Measurements from ENCODE around the gene SUPT3H.

The SUPT3H gene

DNA sequence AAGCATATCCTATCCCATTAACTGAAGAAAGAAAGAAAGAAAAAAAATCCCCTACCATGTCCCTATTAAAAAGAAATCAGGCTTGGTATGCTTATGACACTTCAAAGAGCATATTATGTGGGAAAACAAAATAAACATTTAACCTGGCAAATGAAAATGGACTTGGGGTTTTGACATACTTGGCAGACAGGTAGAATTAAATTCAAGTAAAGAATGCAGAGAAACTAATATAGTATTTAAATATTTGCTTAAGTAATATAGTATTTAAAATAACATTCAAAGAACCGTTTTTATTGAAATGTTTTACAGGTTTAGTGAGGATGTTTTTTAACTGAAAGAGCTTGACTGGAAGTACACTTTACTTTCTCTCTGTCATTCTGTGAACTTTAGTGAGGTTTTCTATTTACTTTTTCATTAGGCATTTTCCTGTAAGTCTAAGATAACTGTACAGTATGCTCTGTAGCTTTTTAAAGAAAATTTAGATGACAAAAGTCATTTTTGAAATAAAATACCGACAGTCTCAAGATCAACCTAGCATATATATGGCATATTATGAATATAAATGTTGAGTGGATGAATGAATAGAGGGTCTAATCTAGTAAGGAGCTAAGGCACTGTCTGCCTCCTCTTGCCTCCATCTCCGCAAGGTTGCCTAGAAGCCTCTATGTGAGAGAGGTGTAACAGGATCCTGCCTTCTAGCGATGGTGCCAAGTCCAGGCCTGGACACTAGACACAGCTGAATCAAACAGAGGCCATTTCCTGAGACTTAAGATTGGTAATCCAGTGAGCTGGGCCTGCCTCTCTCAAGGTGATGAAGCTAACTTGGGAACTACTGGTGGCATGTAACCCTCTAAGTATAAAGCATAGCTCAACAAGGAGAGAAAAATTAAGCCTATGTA lies 394.0 kb downstream of the SUPT3H start:
- DNase-seq = no peak

DNA sequence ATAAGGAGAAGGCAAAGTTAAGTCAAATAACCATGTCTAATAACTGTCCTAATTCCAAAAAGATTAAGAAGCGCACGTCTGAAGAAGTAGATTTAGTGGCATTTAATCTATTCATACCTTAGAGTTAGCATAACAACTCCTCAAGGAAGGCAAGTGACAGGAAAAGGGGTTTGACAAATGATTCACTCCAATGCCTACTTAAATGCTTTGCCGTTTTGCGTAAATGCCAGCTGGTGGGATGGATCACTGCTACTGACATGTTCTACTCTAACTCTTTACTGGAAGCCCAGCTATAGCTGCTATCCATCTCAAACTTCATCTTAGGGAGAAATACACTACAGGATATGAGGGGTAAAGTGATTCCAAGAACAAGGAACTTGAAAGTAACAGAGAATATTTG lies 396.9 kb downstream of the SUPT3H start:
- DNase-seq = no peak

DNA sequence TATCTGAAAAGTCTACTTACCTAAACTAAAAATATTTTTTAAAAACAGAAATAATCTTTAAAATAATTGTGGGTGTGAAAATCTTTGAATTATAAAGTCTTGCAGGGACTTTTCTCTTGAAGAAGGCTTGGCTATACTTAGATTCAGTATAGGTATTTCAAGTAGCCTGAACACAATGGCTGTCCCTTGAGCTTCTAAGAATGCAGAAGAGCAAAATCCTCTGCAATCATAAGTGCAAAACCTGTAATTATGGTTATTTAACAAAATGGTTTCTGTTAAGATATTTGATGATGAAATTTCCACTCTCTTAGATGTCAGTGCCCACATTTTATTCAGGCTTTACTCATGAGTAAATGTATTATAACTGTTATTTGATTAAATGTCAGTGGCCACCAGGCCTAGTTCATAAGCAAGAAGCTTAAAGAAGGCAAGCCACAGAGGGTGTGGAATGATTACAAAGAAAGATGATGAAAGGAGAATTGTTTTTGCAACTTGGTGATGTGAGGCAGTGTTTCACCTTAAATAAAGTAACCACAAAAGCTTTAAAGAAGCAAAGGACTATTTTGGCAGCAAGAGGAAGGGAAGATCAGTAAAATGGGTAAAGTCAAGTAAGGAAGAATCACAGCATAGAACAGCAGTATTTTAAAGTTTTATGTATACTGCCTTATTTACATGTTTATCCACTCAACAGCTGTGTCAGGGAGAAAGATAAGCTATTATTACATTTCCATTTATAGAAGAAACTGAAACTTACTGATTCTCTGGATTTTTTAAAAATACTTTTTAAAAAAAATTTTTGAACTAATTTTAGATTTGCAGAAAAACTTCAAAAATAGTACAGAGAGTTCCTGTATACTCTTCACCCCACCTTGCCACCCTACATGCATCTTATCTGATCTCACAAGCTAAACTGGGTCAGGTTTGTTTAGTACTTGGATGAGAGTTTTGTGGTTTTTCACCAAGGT lies 400.8 kb downstream of the SUPT3H start:
- DNase-seq = no peak

DNA sequence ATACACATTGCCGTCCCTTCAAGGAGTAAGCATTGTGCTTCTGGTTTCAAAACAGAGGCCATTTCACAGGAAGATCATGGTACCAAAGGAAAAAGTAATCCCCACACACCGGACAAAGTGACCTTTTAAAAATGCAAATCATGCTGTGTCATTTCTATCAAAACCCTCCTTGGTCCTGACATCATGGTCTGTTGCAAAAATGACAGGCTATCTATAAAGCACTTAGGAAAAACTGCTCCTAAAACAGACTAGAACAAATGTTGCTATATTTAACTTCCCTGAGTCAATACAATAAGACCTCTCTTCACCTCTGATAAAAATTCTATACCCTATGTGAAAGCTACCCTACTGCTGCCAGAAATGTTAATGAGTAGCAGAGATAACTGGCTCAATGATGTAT lies 403.2 kb downstream of the SUPT3H start:
- no peak for DNase-seq

DNA sequence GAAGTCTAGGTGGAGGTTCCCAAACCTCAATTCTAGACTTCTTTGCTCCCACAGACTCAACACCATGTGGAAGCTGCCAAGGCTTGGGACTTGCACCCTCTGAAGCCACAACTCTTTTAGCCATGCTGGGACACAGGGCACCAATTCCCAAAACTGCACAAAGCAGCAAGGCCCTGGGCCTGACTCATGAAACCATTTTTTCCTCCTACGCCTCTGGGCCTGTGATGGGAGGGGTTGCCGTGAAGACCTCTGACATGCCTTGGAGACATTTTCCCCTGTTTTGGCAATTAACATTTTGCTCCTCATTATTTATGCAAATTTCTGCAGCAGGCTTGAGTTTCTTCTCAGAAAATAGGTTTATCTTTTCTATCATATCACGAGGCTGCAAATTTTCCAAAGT lies 405.0 kb downstream of the SUPT3H start:
- no peak for DNase-seq

DNA sequence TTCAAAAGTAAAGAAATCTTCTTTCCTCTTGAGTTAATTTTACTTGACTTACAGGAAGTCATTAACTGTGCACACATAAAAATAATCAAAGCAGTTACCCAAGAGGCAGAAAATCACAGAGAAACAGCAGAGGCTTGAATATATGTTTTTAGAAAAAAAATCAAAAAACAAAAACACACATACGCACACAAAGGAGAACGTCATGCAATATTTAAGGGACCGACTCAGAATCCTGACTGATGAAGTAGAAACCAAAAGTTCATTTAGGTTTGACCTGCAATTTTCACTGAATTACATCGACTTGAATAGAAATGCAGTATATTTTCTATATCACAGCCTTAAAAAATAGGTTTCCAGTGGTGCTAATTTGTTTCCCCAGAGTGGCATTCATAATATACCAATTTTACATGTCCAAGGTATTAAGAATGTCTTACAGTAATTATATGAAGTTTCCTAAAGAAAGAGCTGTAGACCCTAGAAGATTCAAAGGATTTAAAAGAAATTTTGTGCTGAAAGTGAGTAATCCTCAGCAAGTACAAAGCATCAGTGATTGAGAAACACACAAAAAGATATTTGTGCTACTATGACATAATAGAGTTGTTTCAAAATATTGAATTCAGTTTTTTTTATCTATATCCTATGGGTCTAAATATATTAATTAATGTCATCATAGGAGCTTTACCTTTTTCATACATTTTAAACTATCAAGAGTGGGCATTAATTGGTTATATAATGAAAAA lies 408.1 kb downstream of the SUPT3H start:
- DNase-seq = no peak

DNA sequence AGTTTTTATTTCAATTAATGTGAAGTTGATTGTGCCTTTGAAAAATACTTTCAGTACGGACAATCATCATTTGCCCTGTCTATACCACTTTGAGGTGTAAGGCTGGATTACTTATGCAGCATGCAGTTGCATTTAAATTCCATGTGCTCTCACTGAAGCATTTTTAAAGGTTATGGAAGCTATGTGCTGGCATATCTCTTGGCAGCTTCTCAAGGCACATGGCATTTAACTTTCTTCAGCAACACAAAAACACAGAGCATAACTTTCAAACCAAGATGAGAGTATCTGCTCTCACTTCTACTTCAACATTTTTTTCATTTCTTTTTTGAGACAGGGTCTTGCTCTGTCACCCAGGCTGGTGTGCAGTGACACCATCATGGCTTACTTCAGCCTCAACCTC lies 410.3 kb downstream of the SUPT3H start:
- no peak for DNase-seq

DNA sequence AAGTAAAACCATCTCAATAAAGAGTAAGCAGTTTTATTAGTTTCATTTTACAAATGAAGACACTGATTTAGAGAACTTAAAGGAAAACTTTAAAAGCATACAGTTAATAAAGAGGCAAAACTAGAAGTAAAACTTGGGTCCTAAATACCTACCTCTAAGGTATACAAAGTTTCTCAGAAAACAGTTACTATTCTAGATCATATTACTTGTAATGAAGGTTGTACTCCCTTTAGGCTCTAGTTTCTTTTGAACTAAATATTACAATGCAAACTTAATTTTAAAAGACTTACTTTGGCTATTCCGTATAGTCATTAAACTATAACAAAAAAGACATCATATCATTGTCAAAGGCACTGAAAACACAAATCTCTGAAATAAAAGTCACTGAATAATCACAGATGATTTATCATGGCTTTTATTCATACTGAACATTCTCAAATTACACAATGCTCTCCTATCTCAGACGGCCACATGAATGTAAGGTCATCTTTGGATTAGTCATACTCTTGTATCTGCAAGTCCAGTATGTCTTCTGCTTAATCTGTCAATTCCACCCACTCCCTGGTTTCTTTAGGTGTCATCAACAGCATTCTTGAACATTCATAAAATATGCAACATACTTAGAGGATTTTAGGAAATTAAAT lies 411.2 kb downstream of the SUPT3H start:
- no peak for DNase-seq

DNA sequence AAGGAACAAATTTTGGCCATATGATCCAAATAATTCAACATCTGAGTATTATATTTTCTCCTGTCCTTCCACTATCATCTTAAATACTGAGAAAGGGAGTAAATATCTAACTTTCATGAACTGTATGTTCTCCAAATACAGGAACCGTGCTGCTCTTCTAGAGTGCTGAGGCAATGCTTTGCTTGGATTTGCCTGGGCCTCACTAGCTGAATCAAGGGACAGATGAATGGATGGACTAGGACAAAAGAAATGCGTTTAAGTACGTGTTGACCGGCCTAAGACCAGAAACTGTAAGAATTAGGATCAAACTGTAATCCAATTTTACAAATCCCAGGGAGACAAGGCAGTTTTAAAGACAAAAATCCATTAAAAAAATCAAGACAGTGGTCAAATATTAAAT lies 412.0 kb downstream of the SUPT3H start:
- no peak for DNase-seq

DNA sequence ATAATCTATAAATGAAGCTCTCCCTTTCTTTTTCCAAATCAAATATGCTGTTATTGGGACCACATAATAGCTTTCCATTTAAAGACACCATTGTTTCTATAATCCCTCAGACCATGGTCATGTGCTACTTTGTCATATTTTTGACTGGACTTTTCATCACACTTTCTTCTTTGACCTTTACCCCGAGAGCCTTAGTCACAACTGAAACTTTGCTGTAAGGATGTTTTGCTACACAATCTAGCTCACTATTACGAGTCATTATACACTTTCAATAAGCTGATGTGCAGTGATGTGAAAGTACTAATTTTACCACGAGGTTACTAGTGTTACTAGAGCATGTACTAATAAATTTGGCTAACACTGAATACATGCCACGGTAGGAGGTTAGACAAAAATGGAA lies 416.8 kb downstream of the SUPT3H start:
- DNase-seq = no peak

DNA sequence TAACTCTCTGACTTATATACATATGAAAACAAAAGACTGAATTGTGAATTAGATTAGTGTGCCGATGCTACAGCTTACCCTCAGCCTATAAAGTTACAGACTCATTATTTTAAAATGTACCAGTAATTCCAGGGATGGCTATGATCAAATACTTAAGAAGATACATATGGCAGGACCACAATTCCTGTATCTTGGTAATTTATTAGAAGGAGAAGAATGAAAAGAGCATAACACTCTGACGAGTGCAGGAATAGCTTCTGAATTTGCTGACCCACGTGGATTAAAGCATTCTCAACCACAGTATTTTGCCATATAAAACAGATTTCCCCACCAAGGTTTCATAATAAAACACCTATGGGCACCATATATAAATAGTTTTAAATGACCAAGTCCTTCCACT lies 418.1 kb downstream of the SUPT3H start:
- no peak for DNase-seq

DNA sequence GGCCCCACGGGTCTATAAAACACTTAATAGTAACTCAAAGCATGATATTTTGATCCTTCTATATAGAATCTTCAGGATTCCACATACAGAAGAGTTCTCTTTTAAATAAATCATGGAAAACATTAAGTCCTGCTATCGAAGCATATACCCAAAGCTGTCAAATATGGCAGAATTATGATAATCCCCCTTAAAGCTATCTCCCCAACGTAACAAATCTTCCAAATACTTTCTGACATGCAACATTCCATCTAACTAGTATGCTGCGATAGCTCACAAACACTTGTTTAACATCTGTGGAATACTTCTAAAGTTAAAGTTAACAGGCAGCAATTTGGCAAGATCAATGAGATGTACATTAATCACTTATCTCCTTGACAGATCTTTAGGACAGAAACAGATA lies 420.6 kb downstream of the SUPT3H start:
- no peak for DNase-seq

DNA sequence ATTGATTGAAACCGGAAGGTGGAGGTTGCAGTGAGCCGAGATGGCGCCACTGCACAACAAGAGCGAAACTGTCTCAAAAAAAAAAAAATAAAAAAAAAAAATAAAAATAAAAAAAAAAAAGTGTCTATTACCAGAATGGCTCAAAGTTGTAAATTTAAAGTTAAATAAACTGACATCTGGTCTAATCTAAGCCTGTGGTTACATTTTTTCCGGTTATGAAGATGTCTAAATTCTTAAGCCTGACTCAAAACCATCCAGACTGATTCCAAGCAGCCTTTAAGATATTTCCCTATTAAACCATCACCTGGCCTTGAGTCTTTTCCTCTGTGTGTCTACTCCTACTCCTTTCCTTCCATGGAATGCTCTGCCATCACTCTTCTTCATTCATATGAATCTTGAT lies 421.3 kb downstream of the SUPT3H start:
- DNase-seq = no peak

DNA sequence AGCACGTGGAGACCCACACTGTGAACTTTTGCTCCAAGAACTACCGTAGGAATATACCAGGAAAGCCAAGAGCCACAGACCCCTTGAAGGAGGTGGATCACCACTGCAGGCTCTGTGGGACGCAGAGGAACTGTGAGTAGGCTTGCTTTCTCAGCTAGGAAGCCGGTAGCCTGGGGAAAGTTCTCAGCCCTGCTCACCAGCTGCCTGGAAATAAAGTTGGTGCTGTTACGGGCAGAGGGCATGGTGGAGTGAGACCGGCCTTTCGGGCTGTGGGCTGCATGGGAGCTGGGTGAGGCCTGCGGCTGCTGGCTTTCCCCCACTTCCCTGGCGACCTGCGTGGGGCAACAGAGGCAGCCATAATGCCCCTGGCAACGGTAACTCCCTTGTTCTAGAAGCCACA lies 422.6 kb downstream of the SUPT3H start:
- no peak for DNase-seq

DNA sequence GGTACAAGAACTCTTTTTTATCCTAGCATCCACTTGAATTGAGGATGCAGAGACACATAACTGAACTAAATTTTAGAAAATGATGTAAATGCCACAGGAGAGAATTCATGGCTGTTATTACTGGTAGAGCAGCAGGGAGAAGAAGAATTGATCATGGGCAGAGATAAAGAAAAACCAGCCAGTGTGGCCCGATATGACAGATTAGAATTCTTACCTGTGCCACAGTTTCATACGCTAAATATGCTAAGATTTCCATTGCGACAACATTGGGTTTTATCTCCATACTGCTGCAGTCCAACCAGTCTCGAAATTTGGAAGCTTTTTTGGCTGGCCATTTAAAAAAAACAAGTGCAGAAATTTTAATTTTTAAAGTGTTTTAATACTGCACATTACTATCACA lies 423.5 kb downstream of the SUPT3H start:
- no peak for DNase-seq

DNA sequence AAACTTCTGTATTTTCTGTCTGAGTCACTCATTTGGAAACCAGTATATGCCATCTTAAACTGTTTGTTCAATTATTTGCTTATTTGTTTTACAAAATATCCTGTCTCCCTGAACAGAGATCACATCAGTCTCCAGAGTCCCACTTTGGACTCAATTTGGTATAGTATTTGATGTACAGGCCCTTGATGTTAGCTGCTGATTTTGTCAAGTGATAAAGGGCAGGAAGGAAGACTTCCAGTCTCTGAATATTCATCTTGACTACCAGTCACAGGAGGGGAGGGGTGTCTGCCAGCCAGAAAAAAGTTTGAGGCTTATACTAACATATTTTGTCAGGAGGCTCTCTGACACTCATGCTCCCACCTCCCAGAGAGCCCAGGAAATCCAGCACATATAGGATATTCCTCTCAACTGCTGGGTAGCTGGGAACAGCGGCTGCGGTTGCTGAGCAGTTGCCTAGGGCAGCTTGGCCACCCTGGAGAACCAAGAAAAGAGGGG lies 426.4 kb downstream of the SUPT3H start:
- DNase-seq = no peak

DNA sequence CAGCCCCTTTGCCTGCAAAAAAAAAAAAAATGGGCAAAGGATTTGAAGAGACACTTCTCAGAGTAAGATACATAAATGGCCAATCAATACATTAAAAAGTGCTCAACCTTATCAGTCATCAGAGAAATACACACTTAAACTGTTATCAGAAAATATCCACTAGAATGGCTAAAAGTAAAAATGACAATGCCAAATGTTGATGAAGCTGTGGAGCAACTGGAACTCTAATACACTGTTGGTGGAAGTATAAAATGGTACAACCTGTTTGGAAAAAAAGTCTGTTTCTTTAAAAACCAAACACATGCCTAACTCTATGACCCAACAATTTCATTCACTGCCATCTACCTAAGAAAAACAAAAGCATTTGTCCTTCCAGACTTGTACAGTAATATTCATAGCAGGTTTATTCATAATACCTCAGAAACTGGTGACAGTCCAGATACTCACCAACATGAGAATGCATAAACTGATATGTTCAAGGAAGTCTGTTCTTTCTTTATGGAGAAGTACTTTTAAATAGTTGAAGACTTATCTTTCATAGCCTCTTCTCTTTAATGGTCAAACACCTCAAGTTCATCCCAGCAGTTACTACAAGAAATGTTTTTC lies 428.0 kb downstream of the SUPT3H start:
- DNase-seq = no peak

DNA sequence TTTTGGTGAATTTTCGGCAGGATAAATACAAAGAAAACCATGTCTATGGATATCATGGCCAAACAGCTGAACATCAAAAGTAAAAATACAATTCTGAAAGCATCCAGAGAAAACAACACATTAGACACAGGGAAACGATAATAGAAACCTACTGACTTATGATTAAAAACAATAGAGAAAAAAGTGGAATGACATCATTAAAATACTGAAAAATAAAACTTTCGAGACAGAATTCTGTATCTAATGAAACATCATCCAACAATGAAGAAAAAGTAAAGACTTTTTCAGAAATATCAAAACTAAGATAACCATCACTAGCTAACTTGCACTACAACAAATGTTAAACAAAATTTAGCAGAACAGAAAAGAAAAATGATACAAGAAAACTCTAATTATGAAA lies 434.2 kb downstream of the SUPT3H start:
- DNase-seq = no peak

DNA sequence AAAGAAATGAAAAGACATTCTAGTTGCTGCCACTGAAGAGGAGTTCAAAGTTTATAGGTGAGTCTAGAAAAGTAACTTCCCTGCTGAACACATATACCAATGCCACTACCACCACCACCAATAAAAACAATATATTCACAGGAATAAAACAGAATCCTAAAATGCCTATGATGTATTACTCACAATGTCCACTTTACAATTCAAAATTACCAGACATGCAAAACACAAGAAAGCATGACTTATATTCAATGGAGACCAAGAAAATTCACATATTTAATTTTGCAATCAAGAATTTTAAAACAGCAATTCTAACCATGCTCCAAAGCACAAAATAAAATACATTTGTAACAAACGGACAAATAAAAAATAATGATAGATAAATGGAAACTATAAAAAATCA lies 434.9 kb downstream of the SUPT3H start:
- DNase-seq = no peak

DNA sequence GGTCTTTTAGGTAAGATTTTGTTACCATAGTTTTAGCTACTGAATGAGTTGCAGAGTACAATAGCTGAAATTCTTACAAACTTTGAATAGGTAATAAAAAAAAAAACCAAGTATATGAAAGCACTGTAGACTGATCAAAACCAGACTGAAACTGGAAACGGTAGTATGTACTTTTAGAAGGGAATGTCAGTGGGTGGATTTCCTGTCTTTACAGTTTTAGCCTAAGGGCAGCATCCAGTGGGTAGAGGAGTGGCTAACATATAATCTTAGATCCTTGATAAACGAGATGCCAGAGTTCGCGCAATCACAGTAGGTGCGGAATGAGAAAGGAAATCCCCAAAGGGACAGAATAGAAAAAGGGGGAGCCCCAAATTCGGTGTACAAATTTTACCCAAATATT lies 435.5 kb downstream of the SUPT3H start:
- no peak for DNase-seq

DNA sequence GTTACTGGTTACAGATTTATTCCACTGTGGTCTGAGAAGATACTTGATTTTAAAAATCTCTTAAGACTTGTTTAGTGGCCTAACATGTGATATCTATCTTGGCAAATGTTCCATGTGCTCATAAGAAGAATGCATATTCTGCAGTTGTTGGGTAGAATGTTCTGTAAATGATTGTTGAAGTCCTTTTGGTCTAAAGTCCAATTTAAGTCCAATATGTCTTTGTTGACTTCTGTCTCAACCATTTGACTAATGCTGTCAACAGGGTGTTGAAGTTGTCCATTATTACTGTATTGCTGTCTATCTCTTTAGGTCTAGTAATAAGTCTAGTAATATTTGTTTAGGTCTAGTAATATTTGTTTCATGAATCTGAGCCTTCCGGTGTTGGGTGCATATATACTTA lies 437.4 kb downstream of the SUPT3H start:
- no peak for DNase-seq

DNA sequence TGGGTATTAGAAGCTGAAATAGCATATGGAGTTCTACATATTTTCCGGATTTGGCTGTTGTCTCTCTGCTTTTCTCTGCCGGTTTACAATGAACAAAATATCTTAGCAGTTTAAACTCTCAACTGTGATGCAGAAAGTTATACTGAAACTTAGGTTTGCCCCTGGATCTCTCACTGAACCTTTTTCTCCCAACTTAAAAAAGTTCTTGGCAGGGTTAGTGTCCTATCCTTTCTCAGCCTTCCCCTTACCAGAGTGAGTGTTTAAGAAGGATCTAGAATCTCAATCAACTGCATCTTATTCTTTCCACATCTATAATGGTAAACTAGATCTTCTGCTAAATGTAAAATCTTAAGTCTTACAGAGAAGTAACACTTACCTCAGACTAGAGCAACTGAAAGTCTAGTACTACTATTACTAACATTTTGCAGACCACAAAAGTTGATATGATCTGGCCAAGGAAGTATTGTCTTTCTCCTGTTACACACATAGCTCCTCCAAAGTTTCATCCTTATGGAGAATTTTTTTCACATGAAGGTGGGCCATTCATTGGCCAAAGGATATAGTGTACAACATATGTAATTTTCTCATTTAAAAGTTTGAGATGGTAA lies 441.9 kb downstream of the SUPT3H start:
- no peak for DNase-seq
